CD4-positive, alpha-beta T cell (primary cell): Measurements from ENCODE around the gene SIL1. TPM values are rescaled to one million over a fixed set of nuclear protein-coding genes. Genes with fewer than 3 reads are reported as not detected.

Experiments
- ATAC-seq: fragments of 200-7000 bp; cut with Tn5 transposase; one replicate; pipeline ENCODE4 v1.10.0; 2022; ENCODE audit warnings: mild to moderate bottlenecking; ENCODE audit not compliant: poor library complexity
- CTCF ChIA-PET: fragments of 350-600 bp; sonication (Branson Sonifier 250); formaldehyde crosslinking; loops from one replicate; lab custom pipeline; 2021; ENCODE audit warnings: antibody characterized with exemption, inconsistent platforms; lab: Charles Lee
- POLR2A ChIA-PET: fragments of 350-600 bp; sonication (Branson Sonifier 250); formaldehyde crosslinking; loops from one replicate; lab custom pipeline; 2021; ENCODE audit warnings: antibody characterized with exemption, inconsistent platforms; lab: Charles Lee
- DNase-seq, 14 experiments: peaks; one replicate each; pipeline ENCODE4 v3.0.0-alpha.2; 2013 to 2020; ENCODE audit warnings: mixed read lengths in 2 of 14
- H3K27ac ChIP-seq, 2 donors: one replicate each; pipeline versions ENCODE4 v1.5.1 to v1.7.0; 2013; ENCODE audit warnings: low read length in 2 of 2, low read depth in 1 of 2, mild to moderate bottlenecking in 1 of 2
- H3K27me3 ChIP-seq, 2 experiments: 1 replicate in 1 of 2; 2 replicates in 1 of 2; pipeline versions ENCODE4 v1.6.1 to v1.7.0; 2013; ENCODE audit warnings: low read length in 2 of 2, control low read depth in 1 of 2, mild to moderate bottlenecking in 1 of 2, moderate library complexity in 1 of 2; ENCODE audit not compliant: insufficient read depth in 2 of 2, control insufficient read depth in 1 of 2
- H3K36me3 ChIP-seq: one replicate; pipeline ENCODE4 v1.6.1; 2013; ENCODE audit warnings: low read length, control low read depth; ENCODE audit not compliant: insufficient read depth
- H3K4me1 ChIP-seq: one replicate; pipeline ENCODE4 v1.6.1; 2013; ENCODE audit warnings: low read length, control low read depth; ENCODE audit not compliant: insufficient read depth
- H3K4me3 ChIP-seq: one replicate; pipeline ENCODE4 v1.5.1; 2013; ENCODE audit warnings: mild to moderate bottlenecking, low read length, moderate library complexity
- H3K9me3 ChIP-seq, 2 experiments: 1 replicate in 1 of 2; 2 replicates in 1 of 2; pipeline versions ENCODE4 v1.6.1 to v1.7.0; 2013; ENCODE audit warnings: low read length in 2 of 2, mild to moderate bottlenecking in 2 of 2, control low read depth in 1 of 2, moderate library complexity in 1 of 2; ENCODE audit not compliant: control insufficient read depth in 1 of 2, insufficient read depth in 1 of 2
- H3K27ac Mint-ChIP-seq: one replicate; pipeline ENCODE4 v1.8.0; 2020; ENCODE audit warnings: mixed read lengths
- H3K27me3 Mint-ChIP-seq: one replicate; pipeline ENCODE4 v1.8.0; 2021; ENCODE audit warnings: mixed read lengths
- H3K36me3 Mint-ChIP-seq: one replicate; pipeline ENCODE4 v1.8.0; 2021; ENCODE audit warnings: low read depth, mixed read lengths
- H3K4me1 Mint-ChIP-seq: one replicate; pipeline ENCODE4 v1.8.0; 2021; ENCODE audit warnings: low read depth, mixed read lengths
- H3K4me3 Mint-ChIP-seq: one replicate; pipeline ENCODE4 v1.8.0; 2020; ENCODE audit warnings: mild to moderate bottlenecking, mixed read lengths
- H3K9me3 Mint-ChIP-seq: one replicate; pipeline ENCODE4 v1.8.0; 2020; ENCODE audit warnings: mixed read lengths
- intact Hi-C, 2 experiments: fragments of 100-400 bp; cut with DNase I in 1 of 2; cut with micrococcal nuclease in 1 of 2; formaldehyde crosslinking; loops; one replicate each; pipeline versions ENCODE4 v1.15.1 to v1.9.0; 2023 to 2025; cut with DNase I, micrococcal nuclease
- total RNA-seq, 174 experiments: library from RNA in 2 of 174; stranded (reverse) in 2 of 174; gene quantifications; one replicate each; pipeline ENCODE4 v1.2.3 and lab custom pipeline; 2021 to 2026
- TF ChIP-seq, protein P1 (sequence below): fragments of 200-600 bp; IDR thresholded peaks from one replicate; pipeline ENCODE4 v1.8.0; 2022; ENCODE audit warnings: antibody characterized with exemption, mild to moderate bottlenecking

The SIL1 gene
- total RNA-seq, 2 experiments from 2014 or later, result 5.6 to 9.2 TPM

DNA sequence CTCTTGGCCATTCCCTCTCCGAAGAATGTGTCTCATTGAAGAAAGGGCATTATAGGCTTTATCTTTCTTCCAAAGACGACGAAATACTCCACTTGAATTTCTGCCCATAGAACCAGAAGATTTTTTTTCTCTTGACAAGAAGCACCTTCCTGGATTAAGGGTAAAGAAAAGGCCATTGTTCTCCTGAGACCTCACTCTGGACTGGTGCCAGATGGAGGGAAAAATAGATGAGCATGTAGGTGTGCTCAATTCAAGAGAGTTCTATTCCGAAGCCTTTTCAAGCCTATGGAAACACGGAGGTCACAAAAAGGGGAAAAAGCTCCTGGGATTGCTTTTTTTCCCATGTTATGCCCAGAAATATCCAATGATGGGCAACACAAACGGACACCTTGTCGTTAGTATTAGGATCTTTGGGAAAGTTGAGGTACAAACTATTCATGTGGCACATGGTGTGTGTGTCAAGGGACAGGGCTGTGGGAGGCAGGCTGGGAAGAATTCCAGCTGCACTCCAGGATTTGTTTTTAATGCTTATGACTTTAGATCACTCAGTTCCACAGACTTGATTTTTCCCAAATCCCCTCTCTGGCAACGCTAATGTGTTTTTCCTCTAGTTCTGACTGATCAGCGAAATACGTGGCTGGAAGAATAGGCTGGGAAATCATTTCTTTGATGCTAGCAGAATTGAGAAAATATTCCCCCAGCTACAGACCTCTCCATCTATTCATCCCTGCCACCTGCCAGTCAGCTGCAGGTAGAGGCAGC, 89.9 kb downstream of the SIL1 start:
- ChIA-PET CTCF (no interaction called here), POLR2A (no interaction called here)
- H3K9me3 Mint-ChIP-seq, result peaks cover under 1% of the 10 kb centered on the region
- H3K36me3 ChIP-seq, result no peaks in the 10 kb centered on the region
- DNase-seq, result no peak
- no peaks in the 10 kb centered on the region for H3K4me1 ChIP-seq
- peaks cover 4% of the 10 kb centered on the region for H3K27me3 Mint-ChIP-seq
- H3K4me1 Mint-ChIP-seq, result no peaks in the 10 kb centered on the region
- no peak overlapping the region for H3K27ac ChIP-seq
- H3K4me3 ChIP-seq, result no peak overlapping the region
- no peak for ATAC-seq
- peaks cover 2% of the 10 kb centered on the region for H3K36me3 Mint-ChIP-seq
- intact Hi-C loops, result no loop called here
- no peak overlapping the region for H3K27ac Mint-ChIP-seq
- H3K27me3 ChIP-seq, result no peaks in the 10 kb centered on the region
- no peak overlapping the region for H3K4me3 Mint-ChIP-seq
- no peaks in the 10 kb centered on the region for H3K9me3 ChIP-seq
- TF ChIP-seq, protein P1, sequence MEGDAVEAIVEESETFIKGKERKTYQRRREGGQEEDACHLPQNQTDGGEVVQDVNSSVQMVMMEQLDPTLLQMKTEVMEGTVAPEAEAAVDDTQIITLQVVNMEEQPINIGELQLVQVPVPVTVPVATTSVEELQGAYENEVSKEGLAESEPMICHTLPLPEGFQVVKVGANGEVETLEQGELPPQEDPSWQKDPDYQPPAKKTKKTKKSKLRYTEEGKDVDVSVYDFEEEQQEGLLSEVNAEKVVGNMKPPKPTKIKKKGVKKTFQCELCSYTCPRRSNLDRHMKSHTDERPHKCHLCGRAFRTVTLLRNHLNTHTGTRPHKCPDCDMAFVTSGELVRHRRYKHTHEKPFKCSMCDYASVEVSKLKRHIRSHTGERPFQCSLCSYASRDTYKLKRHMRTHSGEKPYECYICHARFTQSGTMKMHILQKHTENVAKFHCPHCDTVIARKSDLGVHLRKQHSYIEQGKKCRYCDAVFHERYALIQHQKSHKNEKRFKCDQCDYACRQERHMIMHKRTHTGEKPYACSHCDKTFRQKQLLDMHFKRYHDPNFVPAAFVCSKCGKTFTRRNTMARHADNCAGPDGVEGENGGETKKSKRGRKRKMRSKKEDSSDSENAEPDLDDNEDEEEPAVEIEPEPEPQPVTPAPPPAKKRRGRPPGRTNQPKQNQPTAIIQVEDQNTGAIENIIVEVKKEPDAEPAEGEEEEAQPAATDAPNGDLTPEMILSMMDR, result no peak

DNA sequence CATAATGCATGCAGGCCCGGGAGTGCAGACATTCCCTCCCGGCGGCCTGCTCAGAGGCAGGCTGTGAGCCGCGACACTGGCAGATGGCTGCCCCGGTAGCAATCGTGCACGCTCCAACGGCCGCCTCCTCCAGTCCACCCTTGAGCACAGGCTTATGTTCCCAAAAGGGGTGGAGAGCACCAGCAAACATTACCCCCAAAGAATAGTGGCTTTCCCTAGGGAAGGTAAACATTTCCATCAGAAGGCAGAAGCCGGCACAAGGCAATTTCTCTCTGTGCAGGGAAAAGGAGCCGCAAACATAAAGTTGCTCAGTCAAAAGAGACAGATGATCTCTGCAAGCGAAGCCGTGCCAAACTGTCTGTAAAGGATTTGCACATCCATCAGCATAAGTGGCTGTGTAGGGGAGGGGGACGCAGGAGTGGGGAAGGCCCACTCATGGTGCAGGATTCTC, 92.5 kb downstream of the SIL1 start:
- Histone ChIP-seq H3K27me3 (no peaks in the 10 kb centered on the region), H3K4me3 (no peak overlapping the region), H3K4me1 (no peaks in the 10 kb centered on the region), H3K27ac (no peak overlapping the region), H3K9me3 (no peaks in the 10 kb centered on the region), H3K36me3 (no peaks in the 10 kb centered on the region)
- ChIA-PET CTCF (no interaction called here), POLR2A (no interaction called here)
- Mint-ChIP-seq H3K27me3 (no peaks in the 10 kb centered on the region), H3K4me3 (no peak overlapping the region), H3K27ac (no peak overlapping the region), H3K4me1 (no peaks in the 10 kb centered on the region), H3K36me3 (no peaks in the 10 kb centered on the region), H3K9me3 (no peaks in the 10 kb centered on the region)
- DNase-seq (no peak), ATAC-seq (no peak)
- intact Hi-C loops, result no loop called here
- TF ChIP-seq, protein P1, result no peak

DNA sequence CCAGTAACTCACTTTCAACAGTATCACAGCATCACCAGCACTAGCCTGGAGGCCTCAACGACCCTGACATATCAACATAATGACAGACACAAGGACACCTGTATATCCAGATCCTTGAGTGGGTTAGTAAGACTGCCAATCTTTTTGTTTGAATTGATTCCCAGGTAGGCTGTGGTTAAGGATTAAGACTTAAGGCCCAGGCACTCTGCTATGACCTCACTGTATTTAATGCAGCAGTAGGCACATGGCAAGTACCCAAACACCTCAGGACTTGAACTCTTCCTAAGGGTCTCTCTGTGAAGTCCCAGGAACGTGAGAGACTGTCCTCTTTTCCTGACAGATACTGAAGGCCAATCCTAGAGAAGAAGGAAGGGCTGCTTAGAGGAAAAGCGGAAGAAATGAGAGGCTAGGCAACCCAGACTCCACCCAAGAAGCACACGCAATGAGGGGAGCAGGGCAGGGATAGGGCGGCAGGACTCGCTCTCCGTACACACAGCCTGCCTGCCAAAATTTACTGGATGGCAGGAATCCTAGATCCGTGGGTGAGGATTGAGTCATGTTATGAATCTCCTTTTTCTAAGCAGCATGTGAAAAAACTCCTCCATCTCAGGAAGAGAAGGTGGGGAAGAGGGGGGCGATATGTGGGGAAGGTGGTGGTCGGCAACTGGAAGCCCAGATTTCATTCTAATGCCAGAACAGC, 93.4 kb downstream of the SIL1 start:
- no peaks in the 10 kb centered on the region for H3K9me3 ChIP-seq
- H3K9me3 Mint-ChIP-seq, result no peaks in the 10 kb centered on the region
- intact Hi-C loops, result no loop called here

More for the DNA sequence above, 93.4 kb downstream of the SIL1 start:
- Mint-ChIP-seq H3K27ac (no peak overlapping the region), H3K27me3 (no peaks in the 10 kb centered on the region), H3K4me3 (no peak overlapping the region), H3K4me1 (no peaks in the 10 kb centered on the region), H3K36me3 (no peaks in the 10 kb centered on the region)
- DNase-seq (no peak), ATAC-seq (no peak)
- H3K4me3 ChIP-seq, result no peak overlapping the region
- H3K27ac ChIP-seq, result no peak overlapping the region
- no peaks in the 10 kb centered on the region for H3K4me1 ChIP-seq
- POLR2A ChIA-PET, result no interaction called here
- TF ChIP-seq, protein P1, result no peak
- no peaks in the 10 kb centered on the region for H3K36me3 ChIP-seq
- CTCF ChIA-PET, result no interaction called here
- no peaks in the 10 kb centered on the region for H3K27me3 ChIP-seq
